Measurements from ENCODE around the gene ZBED2.

ZBED2 gene

DNA sequence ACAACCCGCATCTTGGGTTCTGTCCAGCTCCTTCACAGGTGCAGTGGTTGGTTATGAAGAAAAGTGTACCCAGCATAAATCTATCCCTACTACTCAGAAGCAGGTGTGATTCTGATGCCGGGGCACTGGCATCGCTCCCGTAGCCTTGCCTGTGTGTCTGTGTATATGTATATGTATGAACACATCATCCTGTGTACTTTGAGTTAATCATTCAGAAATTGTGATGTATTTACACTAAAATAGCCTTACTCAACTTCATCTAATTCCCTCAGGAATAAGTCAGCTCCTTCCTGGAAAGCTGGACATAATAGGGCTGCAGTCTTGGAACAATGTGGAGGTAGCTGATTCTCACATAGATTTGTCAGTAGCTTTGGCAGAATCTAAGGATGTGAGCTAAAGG, 6.7 kb upstream of the ZBED2 start:
- FAIRE-seq: no peak

DNA sequence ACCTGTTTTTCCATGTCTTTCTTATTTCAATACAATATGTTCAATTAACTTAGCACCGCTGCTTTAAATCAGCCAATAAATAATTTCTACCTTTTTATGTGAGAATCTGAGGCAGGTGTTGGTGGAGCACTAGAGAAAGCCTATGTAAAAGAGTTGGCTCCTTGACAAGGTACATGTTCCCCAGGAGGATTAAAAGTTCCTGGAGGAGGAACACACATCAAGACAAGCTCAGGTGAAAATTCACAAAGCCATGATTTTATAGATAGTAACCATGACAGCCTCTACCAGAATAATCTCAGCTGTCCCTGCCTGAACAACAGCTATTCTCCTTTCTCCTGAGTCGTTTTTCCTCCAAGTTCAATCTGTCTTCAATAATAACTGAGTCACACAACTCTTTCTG, 3.4 kb upstream of the ZBED2 start:
- no peak for FAIRE-seq

DNA sequence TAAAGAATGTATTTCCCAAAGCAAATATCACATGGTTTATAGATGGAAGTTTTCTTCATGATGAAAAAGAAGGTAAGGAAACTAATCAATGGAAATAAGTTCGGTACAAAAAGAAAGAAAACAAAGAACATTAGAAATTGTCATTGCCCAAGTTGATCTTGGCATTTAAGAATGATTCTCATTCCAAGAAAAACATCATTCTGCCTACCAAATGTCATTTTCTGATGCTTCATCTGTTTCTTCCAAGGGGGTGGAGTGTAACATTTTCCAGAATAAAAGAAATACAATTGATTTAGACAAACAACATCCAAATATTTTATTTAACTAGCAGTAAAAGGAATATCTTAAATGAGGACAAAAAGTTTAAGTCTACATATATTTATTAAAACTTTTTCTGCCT, 3.0 kb upstream of the ZBED2 start:
- FAIRE-seq: no peak

DNA sequence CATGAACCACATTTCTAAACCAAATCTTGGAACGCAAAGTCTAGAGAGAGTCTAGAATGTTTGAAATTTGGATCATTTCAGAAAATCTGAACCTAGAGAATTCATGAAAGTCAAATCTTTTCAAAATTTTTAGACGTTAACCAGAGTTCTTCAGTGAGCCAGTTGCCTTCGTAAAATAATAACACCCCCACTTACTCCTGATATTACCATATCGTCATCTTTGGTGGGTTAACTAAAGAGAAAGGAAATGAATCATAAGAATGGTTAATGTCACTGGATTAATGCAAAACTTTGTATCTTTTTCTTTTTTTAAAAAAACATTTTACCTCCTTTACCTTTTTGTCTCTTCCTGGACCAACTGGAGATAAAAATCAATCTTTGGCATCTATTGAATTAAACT, 1.2 kb upstream of the ZBED2 start:
- no peak for FAIRE-seq

DNA sequence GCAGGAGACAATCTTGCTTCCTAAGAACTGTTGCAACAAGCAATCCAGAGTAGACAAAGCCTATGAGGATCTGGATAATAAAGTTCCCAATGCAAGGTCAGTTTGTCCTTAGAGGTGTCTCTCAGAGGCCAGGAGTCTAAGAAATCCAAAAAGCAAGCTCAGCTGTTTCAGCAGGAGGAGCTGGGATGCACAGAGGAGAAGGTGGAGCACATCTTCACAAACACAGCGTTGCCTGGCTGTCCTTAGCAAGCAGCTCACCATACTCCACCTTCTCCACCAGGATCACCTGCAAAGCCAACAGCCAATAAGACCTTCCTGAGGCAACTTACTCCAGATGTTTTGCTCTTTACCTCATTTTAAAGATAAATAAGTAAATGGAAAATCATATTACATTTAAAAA, 365 bp downstream of the ZBED2 start:
- no peak for FAIRE-seq

DNA sequence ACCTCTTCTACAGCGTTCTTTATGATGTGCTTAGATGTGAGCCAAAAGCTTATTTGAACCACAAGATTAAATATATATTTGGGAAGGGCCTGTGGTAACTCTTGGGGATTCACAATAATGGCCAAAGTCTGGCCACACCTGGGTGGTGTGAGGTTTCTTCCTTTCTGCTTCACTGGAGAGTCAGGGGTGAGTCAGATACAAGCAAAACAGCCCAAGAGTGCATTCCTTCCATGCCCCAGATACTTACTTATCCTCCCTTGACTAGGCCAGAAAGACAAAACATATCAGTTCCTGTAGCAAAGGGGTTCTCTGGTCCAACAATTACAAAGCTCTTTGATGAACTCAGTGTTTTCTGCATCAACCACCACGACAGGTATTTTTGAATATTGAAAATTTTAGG, 941 bp downstream of the ZBED2 start:
- FAIRE-seq: no peak

DNA sequence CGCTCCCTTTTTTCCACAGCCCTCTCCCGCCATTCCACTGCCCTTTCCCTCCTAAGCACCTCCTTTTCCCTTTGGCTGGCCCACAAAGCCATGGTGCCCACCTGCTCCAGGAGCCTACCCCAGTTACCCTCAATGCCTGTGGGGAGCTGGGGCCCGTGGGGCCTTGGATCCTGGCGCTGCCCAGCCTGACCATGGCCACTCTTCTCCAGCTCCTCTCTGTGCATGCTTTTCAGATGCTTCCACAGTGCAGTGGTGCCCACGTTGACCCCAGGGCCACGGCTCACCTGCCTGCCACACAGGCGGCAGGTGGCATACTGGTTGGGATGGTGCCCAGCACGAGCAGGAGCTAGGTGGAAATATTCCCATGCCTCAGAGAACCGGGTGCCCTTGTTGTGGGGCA, 1.5 kb downstream of the ZBED2 start:
- no peak for FAIRE-seq

DNA sequence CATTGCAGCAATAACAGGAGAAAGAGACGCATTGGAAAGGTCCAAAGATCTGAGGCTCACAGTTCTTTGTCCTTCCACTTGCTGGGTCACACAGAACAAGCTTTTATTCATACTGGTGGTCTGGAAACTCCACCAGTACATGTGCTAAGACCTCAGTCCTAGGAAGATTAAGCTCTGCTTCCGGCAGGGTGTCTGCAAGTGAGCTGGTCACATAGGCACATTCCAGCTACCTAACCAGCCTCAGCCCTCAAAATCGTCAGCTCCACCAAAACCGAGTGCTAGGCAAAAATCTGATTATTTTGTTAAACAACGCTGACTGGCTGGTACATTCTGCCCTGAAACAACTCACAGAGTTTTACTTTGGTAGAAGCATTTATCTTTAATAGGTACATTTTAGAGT, 2.2 kb downstream of the ZBED2 start:
- FAIRE-seq: no peak

DNA sequence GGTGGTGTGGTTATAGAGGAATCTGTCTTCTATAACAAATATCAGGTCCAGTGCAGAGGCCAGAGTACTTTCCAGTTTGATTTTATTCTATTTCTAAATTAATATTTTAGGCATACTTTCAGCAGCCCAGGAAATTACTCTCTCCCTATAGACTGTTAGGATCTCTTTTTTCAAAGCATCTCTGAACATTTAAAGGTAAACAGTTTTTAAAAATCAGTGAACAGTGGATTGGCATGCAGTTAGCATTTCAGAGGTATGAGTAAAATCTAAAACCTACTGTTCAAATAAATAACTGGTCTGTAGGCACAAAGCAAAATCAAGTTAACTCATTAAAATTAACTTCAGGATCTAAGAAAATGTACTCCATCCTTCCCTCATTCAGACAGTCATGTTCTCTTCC, 3.0 kb downstream of the ZBED2 start:
- no peak for FAIRE-seq

DNA sequence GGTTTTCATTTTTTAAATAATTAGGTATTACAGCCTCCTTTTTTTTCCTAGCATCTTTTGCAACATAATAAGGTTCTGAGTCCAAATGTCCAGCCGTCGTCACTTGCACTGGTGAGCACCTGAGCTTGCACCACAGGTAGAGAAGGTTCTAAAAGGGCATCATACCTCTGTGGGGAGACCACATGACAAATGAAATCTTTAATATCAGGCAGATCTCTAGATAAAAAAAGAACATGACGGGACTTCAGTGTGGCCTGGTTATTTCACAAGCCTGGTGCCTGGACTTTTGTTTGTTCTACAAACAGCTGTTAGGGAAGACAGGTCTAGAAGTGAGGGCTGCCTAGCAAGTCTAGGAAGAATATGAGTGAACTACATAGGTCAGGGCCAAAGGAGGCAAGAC, 3.6 kb downstream of the ZBED2 start:
- no peak for FAIRE-seq

DNA sequence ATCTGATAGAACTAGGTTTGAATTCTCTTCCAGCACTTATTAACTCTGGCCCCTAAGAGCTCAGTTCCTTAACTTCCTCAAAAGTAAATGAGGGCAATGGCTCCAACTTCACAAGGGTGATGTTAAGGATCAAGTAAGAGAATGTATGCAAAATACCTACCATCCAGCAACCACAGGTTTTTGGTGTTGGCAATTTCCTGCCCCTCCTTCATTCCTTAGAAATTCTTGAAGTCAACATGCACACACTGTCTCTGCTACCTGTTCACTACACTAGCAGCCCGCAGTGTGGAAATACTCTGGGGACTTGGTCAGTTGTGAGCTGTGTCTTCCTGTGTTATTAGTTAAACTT, 5.0 kb downstream of the ZBED2 start:
- FAIRE-seq: no peak

DNA sequence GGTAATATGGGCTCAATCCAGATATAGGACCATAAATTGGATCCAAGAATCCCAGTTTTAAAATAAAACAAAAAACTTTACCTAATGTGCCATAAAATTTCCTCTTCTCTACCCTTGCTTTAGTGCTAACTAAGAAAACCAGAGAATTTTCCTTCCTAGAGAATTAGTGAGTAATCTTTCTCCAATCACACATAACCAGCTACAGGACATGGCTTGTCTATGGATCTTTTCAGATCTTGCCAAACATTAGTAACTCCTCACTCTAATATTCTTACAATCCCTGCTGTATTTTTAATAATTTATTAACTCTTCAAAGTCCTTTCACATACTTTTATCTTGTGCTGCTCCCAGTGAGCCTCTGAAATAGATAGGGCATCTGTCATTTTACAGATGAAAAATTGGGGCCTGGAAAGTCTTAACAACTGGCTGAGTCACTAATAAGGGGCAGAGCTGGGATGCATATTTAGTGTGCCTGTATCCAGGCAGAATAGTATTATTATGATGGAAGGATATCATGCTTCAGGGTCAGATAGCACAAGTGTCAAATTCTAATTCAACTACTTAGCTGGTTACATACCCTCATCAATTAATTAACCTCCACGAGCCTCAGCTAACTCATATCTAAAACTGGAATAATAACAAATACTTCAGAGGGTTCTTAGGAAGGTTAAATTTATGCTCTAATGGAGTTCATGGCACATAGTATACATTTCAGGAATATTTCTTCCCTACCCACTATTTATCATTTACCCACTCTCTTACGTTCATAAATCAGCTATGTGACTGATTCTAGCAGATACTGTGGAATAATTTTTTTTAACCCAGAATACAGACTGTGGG, 5.6 kb downstream of the ZBED2 start:
- no peak for FAIRE-seq

DNA sequence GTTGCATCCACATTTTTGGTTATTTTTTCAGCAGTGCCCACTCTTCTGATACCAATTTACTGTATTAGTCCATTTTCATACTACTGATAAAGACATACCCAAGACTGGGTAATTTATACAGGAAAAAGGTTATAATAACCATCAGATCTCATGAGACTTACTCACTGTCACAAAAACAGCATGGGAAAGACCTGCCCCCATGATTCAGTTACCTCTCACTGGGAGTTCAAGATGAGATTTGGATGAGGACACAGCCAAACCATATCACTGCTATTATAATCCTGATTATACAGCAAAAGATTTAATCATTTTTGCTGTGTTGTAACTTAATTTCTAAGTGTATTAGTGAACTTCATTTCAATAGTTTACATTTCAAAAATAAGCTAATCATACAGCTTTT, 6.6 kb downstream of the ZBED2 start:
- FAIRE-seq: no peak

DNA sequence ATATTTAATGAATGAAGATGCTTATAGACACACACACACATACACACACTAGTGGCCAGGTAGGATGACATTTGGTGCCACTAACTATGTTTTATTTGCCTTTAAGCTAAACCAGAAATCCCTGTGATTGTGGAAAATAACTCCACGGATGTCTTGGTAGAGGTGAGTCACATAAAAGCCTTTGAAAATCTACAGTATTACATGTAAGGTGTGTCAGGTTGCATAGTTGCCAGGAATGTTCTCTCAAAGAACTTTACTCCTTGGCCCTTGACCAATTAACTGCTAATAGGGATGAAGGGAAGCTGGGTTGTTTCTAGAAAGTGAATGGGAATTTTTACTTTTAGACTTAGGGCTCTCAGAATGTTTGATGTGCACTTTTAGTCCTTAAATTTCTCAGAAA, 9.9 kb downstream of the ZBED2 start:
- FAIRE-seq: no peak

DNA sequence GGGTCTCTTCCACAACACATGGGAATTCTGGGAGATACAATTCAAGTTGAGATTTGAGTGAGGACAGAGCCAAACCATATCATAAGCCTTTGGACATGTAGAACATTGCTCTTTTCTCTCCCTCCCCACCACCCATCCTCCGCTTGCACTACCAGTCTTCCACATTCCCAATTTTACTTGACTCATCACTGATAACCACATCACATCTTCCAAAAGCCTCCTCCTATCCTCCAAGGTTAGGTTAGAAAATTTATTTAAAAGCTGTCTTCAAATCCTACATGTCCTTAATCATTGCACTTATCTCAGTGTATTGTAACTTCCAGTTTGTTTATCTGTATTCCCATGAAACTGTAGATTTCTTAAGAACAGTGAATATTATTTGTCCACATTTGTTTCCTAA, 10.4 kb downstream of the ZBED2 start:
- FAIRE-seq: no peak

DNA sequence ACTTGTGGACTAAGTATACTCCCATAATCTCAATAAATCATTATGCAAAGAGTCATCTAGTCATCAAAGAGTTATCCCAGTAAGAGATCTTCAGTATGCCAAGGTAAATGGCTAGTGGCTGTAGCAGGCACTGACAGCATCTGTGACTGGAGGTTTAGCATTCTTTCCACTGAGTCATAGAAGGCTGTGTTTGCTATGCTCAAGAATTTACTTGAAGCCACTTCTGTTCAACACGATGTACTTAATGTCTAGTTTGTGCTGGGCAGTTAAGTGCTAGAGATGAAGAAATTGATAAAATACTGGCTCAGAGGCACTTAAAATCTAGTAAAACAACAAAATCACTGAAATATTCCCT, 13.0 kb downstream of the ZBED2 start:
- no peak for FAIRE-seq

DNA sequence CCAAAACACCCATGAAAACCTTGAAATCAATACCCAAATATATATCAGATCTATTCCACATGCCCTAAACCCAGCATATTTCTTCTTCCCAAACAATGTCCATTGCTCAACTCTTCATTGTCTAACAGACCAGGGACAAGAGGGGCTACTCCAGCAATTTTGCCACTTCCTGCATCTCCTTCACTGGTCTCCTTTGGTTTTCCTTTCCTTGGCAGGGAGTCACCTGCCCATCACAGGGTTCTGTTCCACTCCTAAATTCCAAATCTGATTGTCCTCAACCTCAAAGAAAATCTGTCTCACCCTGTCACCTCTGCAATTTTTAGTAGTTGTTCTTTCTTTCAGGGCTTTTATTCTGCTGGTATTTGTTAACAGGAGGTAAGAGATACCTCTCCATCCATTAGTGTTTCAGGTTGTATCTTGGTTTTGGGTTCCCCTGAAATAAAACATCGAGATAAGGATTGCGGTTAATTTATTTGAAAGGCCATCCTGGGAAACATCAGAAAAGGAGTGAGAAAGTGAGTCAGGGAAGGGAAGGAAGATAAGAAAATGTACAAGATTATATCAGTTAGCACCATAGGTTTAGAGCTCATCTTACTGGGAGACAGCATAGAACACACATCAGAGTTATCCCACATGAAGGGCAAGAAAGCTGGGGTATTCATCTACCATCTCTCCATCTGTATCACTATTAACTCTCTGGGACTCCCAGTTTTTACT, 13.6 kb downstream of the ZBED2 start:
- FAIRE-seq: no peak

DNA sequence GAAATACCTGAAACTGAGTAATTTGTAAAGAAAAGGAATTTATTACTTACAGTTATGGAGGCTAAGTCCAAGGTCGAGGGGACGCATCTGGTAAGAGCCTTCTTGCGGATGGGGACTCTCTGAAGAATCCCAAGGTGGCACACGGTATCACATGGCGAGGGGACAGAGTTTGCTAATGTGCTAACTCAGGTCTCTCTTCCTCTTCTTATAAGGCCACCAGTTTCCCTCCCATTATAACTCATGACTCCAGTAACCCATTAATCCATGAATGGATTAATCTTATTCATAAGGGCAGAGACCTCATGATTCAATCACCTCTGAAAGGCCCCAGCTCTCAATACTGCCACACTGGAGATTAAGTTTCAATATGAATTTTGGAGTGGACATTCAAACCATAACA, 15.7 kb downstream of the ZBED2 start:
- no peak for FAIRE-seq

DNA sequence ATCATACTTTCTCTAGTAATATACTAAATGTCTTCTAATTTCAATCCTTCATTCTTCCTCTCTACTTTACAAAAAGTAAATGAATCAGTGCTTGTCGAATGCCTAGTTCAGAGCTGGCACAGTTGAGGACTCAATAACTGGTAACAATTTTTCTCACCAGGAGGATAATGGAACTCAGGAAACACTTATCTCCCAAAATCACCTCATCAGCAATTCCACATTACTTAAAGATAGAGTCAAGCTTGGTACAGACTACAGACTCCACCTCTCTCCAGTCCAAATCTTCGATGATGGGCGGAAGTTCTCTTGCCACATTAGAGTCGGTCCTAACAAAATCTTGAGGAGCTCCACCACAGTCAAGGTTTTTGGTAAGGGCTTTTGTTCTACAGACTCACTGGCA, 16.3 kb downstream of the ZBED2 start:
- no peak for FAIRE-seq

DNA sequence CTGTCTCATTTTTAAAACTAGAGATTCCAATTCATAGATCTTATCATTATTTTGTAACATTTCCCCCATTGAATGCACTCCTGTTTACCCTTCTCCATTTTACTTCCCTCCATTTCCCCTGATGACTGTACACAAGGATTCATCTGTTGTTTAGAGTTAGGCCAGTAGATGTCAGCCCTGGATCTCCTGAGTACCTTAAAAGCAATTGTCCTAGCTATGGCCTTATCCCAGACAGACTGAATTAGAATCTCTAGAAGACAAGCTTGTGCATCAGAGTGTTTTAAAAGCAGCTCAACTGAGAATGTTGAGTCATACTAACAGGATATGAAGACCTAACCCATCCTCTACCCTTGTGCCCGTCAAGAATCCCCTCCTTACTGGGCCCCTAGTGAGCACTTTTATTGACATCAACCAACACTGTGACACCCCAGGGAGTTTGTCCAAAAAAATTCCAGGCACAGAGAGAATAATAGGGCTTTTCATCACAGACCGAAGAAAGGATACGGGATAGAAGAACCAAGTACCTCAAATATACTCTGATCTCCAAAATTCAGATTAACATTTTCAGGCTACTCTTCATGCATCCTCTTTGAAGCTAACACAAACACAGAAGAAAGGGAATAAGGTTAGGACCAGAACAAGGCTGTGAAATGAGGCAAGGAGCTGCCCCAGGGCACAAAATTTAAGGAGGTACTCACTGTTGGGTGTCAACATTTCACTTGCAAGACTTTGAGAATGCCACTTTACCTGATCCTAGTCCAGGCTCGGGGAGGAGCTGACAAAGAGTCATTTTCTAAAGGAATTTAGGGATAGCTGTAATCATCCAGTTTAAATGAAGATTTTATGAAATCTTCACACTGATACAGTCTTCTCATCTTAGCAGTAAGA, 17.1 kb downstream of the ZBED2 start:
- peak; percentile 99 for FAIRE-seq

DNA sequence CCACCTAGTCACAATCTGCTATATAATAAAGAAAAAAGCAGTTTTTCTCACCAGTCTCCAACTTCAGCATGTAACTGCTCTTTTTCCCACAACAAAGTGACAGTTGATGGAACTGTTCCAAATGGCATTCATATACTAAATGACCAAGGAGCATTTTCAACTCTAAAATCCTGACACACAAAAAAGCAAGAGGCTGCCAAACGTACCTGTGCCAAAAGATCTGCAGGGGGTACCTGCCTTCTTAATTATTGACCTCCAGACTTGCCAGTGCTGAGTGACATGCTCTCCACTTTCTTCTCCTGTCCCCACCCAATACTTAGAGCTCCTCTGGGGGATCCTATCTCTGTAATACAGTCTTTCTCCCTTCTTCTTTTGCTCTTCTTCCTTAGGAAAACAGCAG, 18.0 kb downstream of the ZBED2 start:
- no peak for FAIRE-seq

DNA sequence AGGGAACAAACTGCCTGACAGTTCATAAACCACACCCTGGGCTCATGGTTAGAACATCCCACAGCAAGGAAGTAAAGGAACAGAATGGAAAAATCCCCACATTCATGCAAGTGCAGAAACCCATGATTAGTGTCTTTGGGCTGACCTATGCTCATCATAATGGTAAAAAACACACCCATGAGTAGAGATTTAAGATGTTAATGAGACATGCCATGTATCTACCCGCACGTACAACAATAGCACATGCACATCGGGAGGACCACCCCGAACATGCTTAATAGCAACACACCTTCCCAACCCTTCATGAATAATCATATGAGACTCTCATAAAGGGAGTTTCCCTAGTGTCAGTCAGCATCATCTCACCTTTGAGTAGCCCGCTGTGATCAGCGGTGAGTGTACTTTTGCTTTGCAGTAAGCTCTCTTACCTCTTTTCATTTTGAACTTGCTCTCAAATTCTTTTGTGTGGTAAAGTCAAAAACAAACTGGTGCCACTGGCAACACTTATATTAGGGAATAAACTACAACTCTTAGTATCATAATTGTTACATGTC, 23.2 kb downstream of the ZBED2 start:
- FAIRE-seq: no peak

DNA sequence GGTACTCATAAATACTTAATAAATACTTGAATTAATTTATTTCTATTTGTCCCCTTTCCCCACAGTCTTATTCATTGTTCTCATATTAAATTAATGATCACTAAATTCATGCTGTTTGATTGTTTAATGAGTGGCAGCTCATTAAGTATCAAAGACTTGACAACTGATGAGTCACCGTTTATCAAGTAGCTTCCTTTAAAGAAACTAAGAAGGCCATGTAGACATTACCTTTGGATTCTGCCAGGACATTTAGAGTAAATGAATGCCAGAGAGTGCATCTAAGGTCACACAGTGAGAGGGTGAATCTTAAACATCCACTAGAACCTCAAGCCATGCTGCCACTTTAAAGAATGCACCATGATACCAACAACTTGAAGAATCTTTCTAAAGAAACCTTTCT, 23.9 kb downstream of the ZBED2 start:
- no peak for FAIRE-seq

All from islet of Langerhans (tissue), 1 donor.